Natural killer cell (primary cell): ENCODE data around the gene MAML3. TPM values are rescaled to one million over a fixed set of nuclear protein-coding genes. Genes with fewer than 3 reads are reported as not detected.

Experiments
- ATAC-seq, 3 donors: fragments of 150-1000 bp in 2 of 3; fragments of 200-7000 bp in 1 of 3; cut with Tn5 transposase; 1 replicate in 1 of 3; 2 replicates in 2 of 3; pipeline ENCODE4 v1.10.0; 2021; ENCODE audit warnings: mild to moderate bottlenecking in 2 of 3, moderate library complexity in 2 of 3
- DNase-seq, 2 donors: peaks; one replicate each; pipeline versions ENCODE4 v3.0.0 to v3.0.0-alpha.2; 2013 to 2021; ENCODE audit warnings: mixed read lengths in 1 of 2
- H3K27ac ChIP-seq: one replicate; pipeline ENCODE4 v1.5.1; 2013; ENCODE audit warnings: mild to moderate bottlenecking, low read length
- H3K27me3 ChIP-seq: one replicate; pipeline ENCODE4 v1.6.1; 2013; ENCODE audit warnings: low read length; ENCODE audit not compliant: control insufficient read depth, insufficient read depth
- H3K36me3 ChIP-seq: one replicate; pipeline ENCODE4 v1.6.1; 2013; ENCODE audit warnings: low read length; ENCODE audit not compliant: control insufficient read depth, insufficient read depth
- H3K4me1 ChIP-seq: one replicate; pipeline ENCODE4 v1.6.1; 2013; ENCODE audit warnings: low read length; ENCODE audit not compliant: control insufficient read depth, insufficient read depth
- H3K4me3 ChIP-seq: one replicate; pipeline ENCODE4 v1.5.1; 2013; ENCODE audit warnings: low read length
- H3K9me3 ChIP-seq: one replicate; pipeline ENCODE4 v1.6.1; 2013; ENCODE audit warnings: low read length; ENCODE audit not compliant: control insufficient read depth, insufficient read depth
- H3K27ac Mint-ChIP-seq, 2 donors: one replicate each; pipeline ENCODE4 v1.8.0; 2022; ENCODE audit warnings: mild to moderate bottlenecking in 2 of 2, mixed read lengths in 2 of 2, moderate library complexity in 1 of 2
- H3K27me3 Mint-ChIP-seq, 2 donors: one replicate each; pipeline ENCODE4 v1.8.0; 2022; ENCODE audit warnings: low read depth in 2 of 2, mixed read lengths in 2 of 2
- H3K36me3 Mint-ChIP-seq: one replicate; pipeline ENCODE4 v1.8.0; 2022; ENCODE audit warnings: mixed read lengths
- H3K4me1 Mint-ChIP-seq, 2 donors: one replicate each; pipeline ENCODE4 v1.8.0; 2022; ENCODE audit warnings: mixed read lengths in 2 of 2
- H3K4me3 Mint-ChIP-seq: one replicate; pipeline ENCODE4 v1.8.0; 2022; ENCODE audit warnings: mild to moderate bottlenecking, moderate library complexity, mixed read lengths
- H3K9me3 Mint-ChIP-seq, 2 donors: one replicate each; pipeline ENCODE4 v1.8.0; 2022; ENCODE audit warnings: mixed read lengths in 2 of 2
- CTCF ChIP-seq: fragments of 200-600 bp; IDR thresholded peaks from one replicate; pipeline ENCODE4 v1.8.0; 2022; ENCODE audit warnings: antibody characterized with exemption
- WGBS: methylation state at CpG from one replicate; pipeline ENCODE4 v1.1.7; 2013; ENCODE audit warnings: missing lambda C conversion rate; ENCODE audit not compliant: insufficient coverage; 5-methylcytosine and 5-hydroxymethylcytosine counted together
- intact Hi-C: fragments of 100-400 bp; cut with micrococcal nuclease; formaldehyde crosslinking; loops from one replicate; pipeline ENCODE4 v1.14.2; 2022
- total RNA-seq, 4 donors: library from RNA; stranded (reverse); fragments of 120-200 nt in 1 of 4; gene quantifications; one replicate each; pipeline versions ENCODE4 v1.2.3 to v1.2.4, GENCODE V29; 2013 to 2022

Gene MAML3
- total RNA-seq, 3 donors from 2014 or later (not counting 1 experiment from before 2014, with no cell fraction given) = 1.7 to 5.6 (median 2.8) TPM

DNA sequence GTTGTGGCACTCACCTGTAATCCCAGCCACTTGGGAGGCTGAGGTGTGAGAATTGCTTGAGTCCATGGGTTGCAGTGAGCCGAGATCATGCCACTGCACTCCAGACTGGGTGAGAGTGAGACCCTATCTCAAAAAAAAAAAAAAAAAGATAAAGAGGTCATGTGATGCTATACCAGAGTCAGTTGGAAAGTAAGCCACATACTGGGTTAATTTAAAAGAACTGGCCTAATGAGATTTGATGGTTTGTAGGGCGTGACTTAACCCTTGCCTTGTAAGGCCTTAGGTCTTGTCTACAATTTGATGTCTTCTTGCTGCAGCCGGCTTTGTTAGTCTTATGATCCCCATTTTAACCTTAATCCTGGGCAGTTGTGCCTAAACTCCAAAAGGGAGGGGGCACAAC, 483.2 kb downstream of the MAML3 start:
- Histone ChIP-seq H3K9me3 (no peaks in the 10 kb centered on the region), H3K27me3 (no peaks in the 10 kb centered on the region), H3K27ac (no peak overlapping the region), H3K4me3 (no peak overlapping the region), H3K36me3 (no peaks in the 10 kb centered on the region), H3K4me1 (peaks cover 9% of the 10 kb centered on the region)
- ATAC-seq (no peak), DNase-seq (no peak)
- no peak for TF ChIP-seq CTCF
- H3K4me3 Mint-ChIP-seq = no peak overlapping the region
- intact Hi-C loops = no loop called here
- H3K27ac Mint-ChIP-seq = no peak overlapping the region
- WGBS = 96% methylated on average over 3 of the region's 3 CpGs
- no peaks in the 10 kb centered on the region for H3K36me3 Mint-ChIP-seq
- no peaks in the 10 kb centered on the region for H3K9me3 Mint-ChIP-seq
- no peaks in the 10 kb centered on the region for H3K27me3 Mint-ChIP-seq
- peaks cover 44 to 59% of the 10 kb centered on the region in 2 donors for H3K4me1 Mint-ChIP-seq

DNA sequence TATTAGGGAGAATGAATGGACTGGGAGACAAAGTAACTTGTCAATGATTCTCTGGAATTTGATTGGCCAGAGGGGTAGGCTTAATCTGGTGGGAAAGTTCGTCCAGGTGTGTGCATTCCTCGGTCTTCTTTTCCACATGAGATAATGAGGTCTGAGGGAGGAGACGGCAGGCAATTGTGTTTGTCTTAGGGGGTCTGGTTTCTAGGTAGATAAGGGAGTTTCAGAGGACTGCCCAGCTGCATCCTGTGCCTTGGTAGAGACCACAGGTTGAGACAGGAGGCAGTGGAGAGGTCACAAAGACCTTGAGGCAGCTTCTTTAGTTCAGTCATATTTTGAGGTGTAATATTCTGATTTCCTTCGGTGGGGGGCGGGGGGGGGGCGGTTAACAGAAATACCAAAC, 484.1 kb downstream of the MAML3 start:
- H3K9me3 Mint-ChIP-seq = no peaks in the 10 kb centered on the region
- no peak overlapping the region for H3K27ac ChIP-seq
- H3K4me3 Mint-ChIP-seq = no peak overlapping the region
- TF ChIP-seq CTCF = no peak
- DNase-seq = no peak
- H3K4me1 ChIP-seq = peaks cover 17% of the 10 kb centered on the region
- intact Hi-C loops = no loop called here
- no peaks in the 10 kb centered on the region for H3K36me3 Mint-ChIP-seq
- H3K27me3 ChIP-seq = no peaks in the 10 kb centered on the region
- H3K27me3 Mint-ChIP-seq = no peaks in the 10 kb centered on the region
- peaks cover 50 to 57% of the 10 kb centered on the region in 2 donors for H3K4me1 Mint-ChIP-seq
- H3K9me3 ChIP-seq = no peaks in the 10 kb centered on the region
- ATAC-seq = no peak
- H3K36me3 ChIP-seq = no peaks in the 10 kb centered on the region
- peak overlapping the region in 1 of 2 donors; percentile 17 for H3K27ac Mint-ChIP-seq
- WGBS = 60% methylated on average over 6 of the region's 6 CpGs
- H3K4me3 ChIP-seq = no peak overlapping the region

- no peak overlapping the region for H3K4me3 ChIP-seq
- 92% methylated on average over 6 of the region's 6 CpGs for WGBS
Observed at GRCh38 chr4:139669335-139669734, 484.6 kb downstream of the MAML3 start.

More at GRCh38 chr4:139669335-139669734, 484.6 kb downstream of the MAML3 start:
- Mint-ChIP-seq H3K4me3 (no peak overlapping the region), H3K9me3 (no peaks in the 10 kb centered on the region), H3K4me1 (peaks cover 50 to 56% of the 10 kb centered on the region in 2 donors), H3K36me3 (no peaks in the 10 kb centered on the region), H3K27me3 (no peaks in the 10 kb centered on the region), H3K27ac (peak overlapping the region in 1 of 2 donors; percentile 17)
- no peak overlapping the region for H3K27ac ChIP-seq
- peaks cover 17% of the 10 kb centered on the region for H3K4me1 ChIP-seq
- no peaks in the 10 kb centered on the region for H3K27me3 ChIP-seq
- no peaks in the 10 kb centered on the region for H3K9me3 ChIP-seq
- ATAC-seq = no peak
- no peak for DNase-seq
- TF ChIP-seq CTCF = no peak
- no peaks in the 10 kb centered on the region for H3K36me3 ChIP-seq
- intact Hi-C loops = no loop called here
